H1 (cell line): Measurements from ENCODE around the gene TLR2. TPM values are rescaled to one million over a fixed set of nuclear protein-coding genes. Genes with fewer than 3 reads are reported as not detected.
A peak's percentile ranks its signal among the peaks of the same experiment; 100 is the strongest.

Experiments used
- CTCF ChIA-PET: fragments of 300-600 bp; sonication (Branson Sonifier 250); formaldehyde crosslinking; loops from one replicate; lab custom pipeline; 2021; ENCODE audit not compliant: partially characterized antibody; lab: Charles Lee
- POLR2A ChIA-PET: fragments of 300-600 bp; sonication (Branson Sonifier 250); formaldehyde crosslinking; loops from one replicate; lab custom pipeline; 2021; ENCODE audit warnings: inconsistent platforms; ENCODE audit not compliant: partially characterized antibody; lab: Charles Lee
- DNase-seq, 2 experiments: peaks; one replicate each; pipeline versions ENCODE4 v3.0.0 to v3.0.0-alpha.2; 2010 to 2022; ENCODE audit warnings: low spot score in 2 of 2, low read depth in 1 of 2, mixed read lengths in 1 of 2
- FAIRE-seq: peaks from 2 replicates; lab custom pipeline; 2011; peaks lifted over from hg19 to GRCh38; lab: Jason Lieb, UNC
- H2AFZ ChIP-seq: 2 replicates; pipeline ENCODE4 v1.8.1; 2012; ENCODE audit warnings: low read length, inconsistent platforms
- H2AK5ac ChIP-seq: 2 replicates; pipeline ENCODE4 v1.6.1; 2013; ENCODE audit warnings: low read depth, low read length
- H2BK120ac ChIP-seq: replicated peaks from 2 replicates; pipeline ENCODE3; 2013; ENCODE audit warnings: low read depth, low read length, inconsistent platforms
- H2BK12ac ChIP-seq: 2 replicates; pipeline ENCODE4 v1.6.1; 2013; ENCODE audit warnings: low read depth, low read length
- H2BK15ac ChIP-seq: 2 replicates; pipeline ENCODE4 v1.6.1; 2013; ENCODE audit warnings: low read length
- H2BK20ac ChIP-seq: 2 replicates; pipeline ENCODE4 v1.6.1; 2013; ENCODE audit warnings: low read length
- H2BK5ac ChIP-seq: 2 replicates; pipeline ENCODE4 v1.6.1; 2013; ENCODE audit warnings: low read depth, low read length
- H3K14ac ChIP-seq: 2 replicates; pipeline ENCODE4 v1.6.1; 2013; ENCODE audit warnings: inconsistent platforms; ENCODE audit not compliant: insufficient read length
- H3K18ac ChIP-seq: 2 replicates; pipeline ENCODE4 v1.6.1; 2013; ENCODE audit warnings: low read length; ENCODE audit errors: extremely low read depth
- H3K23ac ChIP-seq: 2 replicates; pipeline ENCODE4 v1.6.1; 2013; ENCODE audit warnings: inconsistent platforms; ENCODE audit not compliant: insufficient read length
- H3K23me2 ChIP-seq: 2 replicates; pipeline ENCODE4 v1.6.1; 2013; ENCODE audit warnings: low read depth, low read length
- H3K27ac ChIP-seq: 2 replicates; pipeline ENCODE4 v1.6.1; 2011; ENCODE audit warnings: low read depth, low read length, inconsistent platforms
- H3K27me3 ChIP-seq, 4 experiments: replicated peaks in 1 of 4; 1 replicate in 1 of 4; 2 replicates in 3 of 4; pipeline versions ENCODE4 v1.6.1 to v1.8.1; 2011 to 2013; ENCODE audit warnings: low read length in 3 of 4, mild to moderate bottlenecking in 3 of 4, inconsistent platforms in 2 of 4, mixed read lengths in 2 of 4, moderate library complexity in 1 of 4; ENCODE audit not compliant: control insufficient read depth in 3 of 4, insufficient read depth in 3 of 4; ENCODE audit errors: extremely low read depth in 1 of 4
- H3K36me3 ChIP-seq, 4 experiments: 2 replicates each; pipeline versions ENCODE4 v1.6.1 to v1.8.1; 2011 to 2013; ENCODE audit warnings: mild to moderate bottlenecking in 4 of 4, low read length in 3 of 4, moderate library complexity in 2 of 4, control low read depth in 1 of 4, inconsistent platforms in 1 of 4; ENCODE audit not compliant: insufficient read depth in 4 of 4, control insufficient read depth in 2 of 4
- H3K4ac ChIP-seq: replicated peaks from 2 replicates; pipeline ENCODE3; 2013; ENCODE audit warnings: low read length, low read depth, mixed read lengths, inconsistent platforms; ENCODE audit not compliant: insufficient read length
- H3K4me1 ChIP-seq, 4 experiments: replicated peaks in 1 of 4; 1 replicate in 1 of 4; 2 replicates in 3 of 4; pipeline versions ENCODE4 v1.6.1 to v1.8.1; 2011 to 2013; ENCODE audit warnings: low read length in 3 of 4, inconsistent platforms in 2 of 4, mixed read lengths in 1 of 4; ENCODE audit not compliant: insufficient read depth in 4 of 4, control insufficient read depth in 3 of 4
- H3K4me2 ChIP-seq, 2 experiments: 2 replicates each; pipeline versions ENCODE4 v1.6.1 to v1.8.1; 2011 to 2013; ENCODE audit warnings: low read depth in 2 of 2, low read length in 2 of 2, control low read depth in 1 of 2, inconsistent platforms in 1 of 2, mild to moderate bottlenecking in 1 of 2; ENCODE audit not compliant: insufficient read depth in 1 of 2
- H3K4me3 ChIP-seq, 4 experiments: fragments of 200-600, 300-600 bp in 1 of 4; sonication (generic), shearing (Covaris generic), sonication (Bioruptor Twin) in 1 of 4; 2 replicates each; pipeline versions ENCODE4 v1.5.1 to v1.8.1; 2011 to 2016; ENCODE audit warnings: low read length in 4 of 4, low read depth in 3 of 4, control low read depth in 2 of 4, inconsistent platforms in 2 of 4, mild to moderate bottlenecking in 2 of 4, mixed read lengths in 1 of 4, moderate library complexity in 1 of 4; ENCODE audit not compliant: insufficient read depth in 2 of 4; ENCODE audit errors: extremely low read depth in 1 of 4
- H3K56ac ChIP-seq: replicated peaks from 2 replicates; pipeline ENCODE3; 2013; ENCODE audit warnings: low read depth, mild to moderate bottlenecking, mixed read lengths, low read length, inconsistent platforms; ENCODE audit not compliant: insufficient read length
- H3K79me1 ChIP-seq: 2 replicates; pipeline ENCODE4 v1.6.1; 2013; ENCODE audit warnings: low read depth, low read length, control low read depth
- H3K79me2 ChIP-seq, 2 experiments: 2 replicates each; pipeline versions ENCODE4 v1.6.1 to v1.8.1; 2012 to 2013; ENCODE audit warnings: low read length in 2 of 2, mild to moderate bottlenecking in 2 of 2, inconsistent platforms in 1 of 2; ENCODE audit not compliant: insufficient read depth in 2 of 2, control insufficient read depth in 1 of 2
- H3K9ac ChIP-seq, 4 experiments: replicated peaks in 1 of 4; 1 replicate in 1 of 4; 2 replicates in 3 of 4; pipeline versions ENCODE4 v1.6.1 to v1.8.1; 2011 to 2013; ENCODE audit warnings: low read depth in 3 of 4, low read length in 3 of 4, control low read depth in 2 of 4, mild to moderate bottlenecking in 2 of 4, moderate library complexity in 2 of 4, inconsistent platforms in 1 of 4; ENCODE audit errors: extremely low read depth in 1 of 4
- H3K9me3 ChIP-seq, 2 experiments: 2 replicates each; pipeline versions ENCODE4 v1.6.1 to v1.8.1; 2012 to 2013; ENCODE audit warnings: mild to moderate bottlenecking in 2 of 2, moderate library complexity in 2 of 2, control low read depth in 1 of 2, inconsistent platforms in 1 of 2, low read depth in 1 of 2, low read length in 1 of 2, mixed read lengths in 1 of 2; ENCODE audit not compliant: insufficient read depth in 2 of 2
- H4K20me1 ChIP-seq, 2 experiments: replicated peaks in 1 of 2; 2 replicates each; pipeline versions ENCODE3 to v1.8.1; 2011 to 2013; ENCODE audit warnings: inconsistent platforms in 2 of 2, low read length in 2 of 2, mild to moderate bottlenecking in 1 of 2; ENCODE audit not compliant: insufficient read depth in 2 of 2, control insufficient read depth in 1 of 2
- H4K5ac ChIP-seq: 2 replicates; pipeline ENCODE4 v1.6.1; 2013; ENCODE audit warnings: low read length, low read depth, mixed read lengths, inconsistent platforms; ENCODE audit not compliant: insufficient read length
- H4K8ac ChIP-seq: 2 replicates; pipeline ENCODE4 v1.8.0; 2013; ENCODE audit warnings: mild to moderate bottlenecking, moderate library complexity, low read length, inconsistent platforms; ENCODE audit not compliant: insufficient read depth; ENCODE audit errors: extremely low read depth
- H4K91ac ChIP-seq: replicated peaks from 2 replicates; pipeline ENCODE3; 2013; ENCODE audit warnings: low read length, mixed read lengths, inconsistent platforms; ENCODE audit not compliant: insufficient read length
- BACH1 ChIP-seq: IDR thresholded peaks from 2 replicates; pipeline ENCODE4 v1.6.1; 2012; ENCODE audit warnings: low read length, improper control_type of control experiment
- CBX8 ChIP-seq: fragments of 300-800, 300-1000 bp; sonication (generic); IDR thresholded peaks from 2 replicates; pipeline ENCODE4 v1.7.1; 2016; ENCODE audit warnings: low read depth, low read length, borderline replicate concordance
- CHD1 ChIP-seq: IDR thresholded peaks from 2 replicates; pipeline ENCODE4 v1.6.1; 2012; ENCODE audit warnings: low read depth, low read length, improper control_type of control experiment
- EZH2 ChIP-seq: fragments of 200-600 bp; sonication (generic); IDR thresholded peaks from 2 replicates; pipeline ENCODE4 v1.7.1; 2012; ENCODE audit warnings: low read depth, mild to moderate bottlenecking, moderate library complexity, low read length, inconsistent platforms; ENCODE audit not compliant: severe bottlenecking
- GTF2F1 ChIP-seq: IDR thresholded peaks from 2 replicates; pipeline ENCODE4 v1.6.1; 2012; ENCODE audit warnings: low read depth, low read length, improper control_type of control experiment, borderline replicate concordance
- HDAC6 ChIP-seq: IDR thresholded peaks from one replicate; pipeline ENCODE4 v1.7.1; 2012; ENCODE audit warnings: low read depth, mild to moderate bottlenecking, inconsistent platforms, low read length, moderate library complexity
- JUN ChIP-seq: IDR thresholded peaks from 2 replicates; pipeline ENCODE4 v1.6.1; 2011; ENCODE audit warnings: low read depth, mild to moderate bottlenecking, improper control_type of control experiment, low read length
- KDM4A ChIP-seq: IDR thresholded peaks from one replicate; pipeline ENCODE4 v1.7.1; 2012; ENCODE audit warnings: low read depth, mild to moderate bottlenecking, moderate library complexity, low read length, inconsistent platforms; ENCODE audit not compliant: severe bottlenecking
- NANOG ChIP-seq: IDR thresholded peaks from 2 replicates; pipeline ENCODE4 v1.6.1; 2011; ENCODE audit warnings: low read length, low read depth, mild to moderate bottlenecking, inconsistent platforms; ENCODE audit not compliant: insufficient read depth, poor library complexity, severe bottlenecking
- POLR2A ChIP-seq, 2 experiments: IDR thresholded peaks; 1 replicate in 1 of 2; 2 replicates in 1 of 2; pipeline ENCODE4 v1.6.1; 2011; ENCODE audit warnings: low read depth in 2 of 2, low read length in 2 of 2, mild to moderate bottlenecking in 2 of 2; ENCODE audit errors: control extremely low read depth in 1 of 2
- RXRA ChIP-seq: IDR thresholded peaks from 2 replicates; pipeline ENCODE4 v1.6.1; 2011; ENCODE audit warnings: low read depth, mild to moderate bottlenecking, low read length, moderate library complexity; ENCODE audit not compliant: insufficient read depth
- SUZ12 ChIP-seq: fragments of 200-600 bp; sonication (generic); IDR thresholded peaks from 2 replicates; pipeline ENCODE4 v1.6.1; 2012; ENCODE audit warnings: mild to moderate bottlenecking, inconsistent platforms, low read length, moderate library complexity, mixed read lengths
- TEAD4 ChIP-seq: IDR thresholded peaks from 2 replicates; pipeline ENCODE4 v1.6.1; 2012; ENCODE audit warnings: low read depth, low read length, inconsistent platforms, mixed read lengths
- WGBS, 2 experiments: shearing (Covaris generic) in 1 of 2; methylation state at CpG; one replicate each; pipeline versions ENCODE4 v1.1.6 to v1.1.7; 2013 to 2015; ENCODE audit warnings: low lambda C conversion rate in 2 of 2, mixed read lengths in 2 of 2, inconsistent platforms in 1 of 2, low coverage in 1 of 2, missing lambda C conversion rate in 1 of 2; ENCODE audit not compliant: insufficient replicate concordance in 2 of 2, insufficient coverage in 1 of 2, insufficient read length in 1 of 2; ENCODE audit errors: extremely low coverage in 1 of 2, missing lambda C conversion rate in 1 of 2; 5-methylcytosine and 5-hydroxymethylcytosine counted together
- polyA plus RNA-seq, 7 experiments: library from polyadenylated mRNA; depleted of rRNA in 3 of 7; stranded (reverse) in 5 of 7; unstranded in 2 of 7; fragments of >200 nt in 5 of 7; fragments of 200-250 nt in 2 of 7; gene quantifications; 1 replicate in 5 of 7; 2 replicates in 1 of 7; 4 replicates in 1 of 7; pipeline versions ENCODE4 v1.2.1 to v1.2.3, GENCODE V29; 2011 to 2013; ENCODE audit warnings: missing spikeins in 2 of 7, mixed read lengths in 2 of 7
- total RNA-seq: library from RNA; stranded (reverse); fragmentation: NEBNext Ultra II Directional; extraction: Animal tissue kit (Norgen Biotek cat#: 25700); gene quantifications from 2 replicates; pipeline ENCODE4 v1.2.1, GENCODE V29; 2021

The TLR2 gene
- total and polyA plus RNA-seq, 2 of the 8 experiments (the other 6 are each of a cell fraction or from before 2014, with no cell fraction given), result 1.3 TPM

DNA sequence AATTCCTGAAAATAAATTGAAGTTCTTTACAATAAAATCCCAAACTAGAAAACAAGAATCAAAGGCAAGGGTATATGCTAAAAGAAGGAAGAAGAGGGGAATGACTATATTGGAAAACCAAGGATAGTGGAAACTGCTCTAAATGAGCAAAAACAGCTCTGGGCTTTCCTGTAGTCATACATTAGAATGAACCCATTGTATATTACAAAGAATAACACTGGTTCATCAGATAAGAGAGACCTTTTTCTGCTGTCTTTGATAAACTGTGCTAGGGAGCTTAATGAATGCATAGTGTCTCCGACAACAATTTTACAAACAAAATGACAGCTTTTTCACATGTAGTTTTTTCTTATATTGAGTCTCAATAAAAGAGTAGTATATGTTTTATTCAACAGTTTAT lies 26.6 kb downstream of the TLR2 start:
- FAIRE-seq, result no peak
- CTCF ChIA-PET, result interaction anchor here (0.6 to 1.4 kb wide), 3 partner anchors 9 to 266 kb away, joined by 3 to 4 read pairs (median 3); no protein-coding TSS in a partner anchor
- POLR2A ChIA-PET, result interaction anchor here (1.1 kb wide), 1 partner anchor 27 kb away, joined by 3 read pairs; the partner anchor contains the start of gene TLR2

More for the DNA sequence above, 26.6 kb downstream of the TLR2 start:
- no peak overlapping the region for H3K4me2 ChIP-seq
- H2BK12ac ChIP-seq, result no peak overlapping the region
- no peaks in the 10 kb centered on the region for H3K9me3 ChIP-seq
- no peak overlapping the region for H3K27ac ChIP-seq
- no peaks in the 10 kb centered on the region for H3K4me1 ChIP-seq
- H3K36me3 ChIP-seq, result no peaks in the 10 kb centered on the region
- no peak overlapping the region for H3K14ac ChIP-seq
- no peak overlapping the region for H4K8ac ChIP-seq
- H2AK5ac ChIP-seq, result no peak overlapping the region
- H2AFZ ChIP-seq, result no peak overlapping the region
- WGBS, 2 experiments, result 85% methylated on average over 1 of the region's 1 CpG; no CpG with 5 or more reads in 1 of the 2 experiments
- TF ChIP-seq CBX8 (no peak), BACH1 (no peak), NANOG (no peak), HDAC6 (no peak), POLR2A (IDR thresholded peaks at IDR 0.05; ENCODE audit: control extremely low read depth in 1 of 2, low read depth in 2 of 2, low read length in 2 of 2) (no peak), KDM4A (no peak), GTF2F1 (no peak), TEAD4 (no peak), CHD1 (no peak), EZH2 (no peak), JUN (no peak), SUZ12 (no peak), RXRA (no peak)
- H3K23me2 ChIP-seq, result no peaks in the 10 kb centered on the region
- no peak overlapping the region for H3K4ac ChIP-seq
- H2BK120ac ChIP-seq, result no peak overlapping the region
- no peak overlapping the region for H3K56ac ChIP-seq
- H4K20me1 ChIP-seq, result no peaks in the 10 kb centered on the region
- no peaks in the 10 kb centered on the region for H3K79me1 ChIP-seq
- no peak overlapping the region for H4K5ac ChIP-seq
- H3K79me2 ChIP-seq, result no peaks in the 10 kb centered on the region
- no peak overlapping the region for H3K18ac ChIP-seq
- H4K91ac ChIP-seq, result no peak overlapping the region
- peak overlapping the region in 1 of 4 experiments; percentile 49; a peak in 1 of 7 replicates for H3K9ac ChIP-seq
- no peak overlapping the region for H3K4me3 ChIP-seq
- no peak overlapping the region for H2BK15ac ChIP-seq
- no peak for DNase-seq
- H3K23ac ChIP-seq, result no peak overlapping the region
- no peak overlapping the region for H2BK5ac ChIP-seq
- no peaks in the 10 kb centered on the region for H3K27me3 ChIP-seq
- no peak overlapping the region for H2BK20ac ChIP-seq
